Neutrophil (primary cell): ENCODE measurements around the gene TNS4.

ENCODE experiments used
- H3K27ac ChIP-seq: fragments of 200-600 bp; sonication (generic); 2 replicates; pipeline ENCODE4 v1.5.1; 2016; ENCODE audit warnings: mild to moderate bottlenecking, moderate library complexity
- H3K27me3 ChIP-seq: fragments of 200-600 bp; sonication (generic); 2 replicates; pipeline ENCODE4 v1.6.0; 2016; ENCODE audit warnings: mild to moderate bottlenecking
- H3K36me3 ChIP-seq: fragments of 200-600 bp; sonication (generic); 2 replicates; pipeline ENCODE4 v1.5.1; 2017
- H3K4me1 ChIP-seq, 2 experiments: fragments of 200-600 bp in 1 of 2; sonication (generic) in 1 of 2; 1 replicate in 1 of 2; 2 replicates in 1 of 2; pipeline versions ENCODE4 v1.5.1 to v1.6.1; 2013 to 2016; ENCODE audit warnings: low read depth in 1 of 2, low read length in 1 of 2, mild to moderate bottlenecking in 1 of 2, moderate library complexity in 1 of 2; ENCODE audit not compliant: control insufficient read depth in 1 of 2, insufficient read depth in 1 of 2
- H3K4me3 ChIP-seq, 2 experiments: fragments of 200-600 bp in 1 of 2; sonication (generic) in 1 of 2; 1 replicate in 1 of 2; 2 replicates in 1 of 2; pipeline ENCODE4 v1.5.1; 2013 to 2016; ENCODE audit warnings: low read depth in 1 of 2, low read length in 1 of 2, mild to moderate bottlenecking in 1 of 2, moderate library complexity in 1 of 2
- H3K9me3 ChIP-seq: fragments of 200-600 bp; sonication (generic); 2 replicates; pipeline ENCODE4 v1.5.1; 2016
- CTCF ChIP-seq: fragments of 200-600 bp; sonication (generic); IDR thresholded peaks from 2 replicates; pipeline ENCODE4 v1.5.1; 2016; ENCODE audit warnings: antibody characterized with exemption

The TNS4 gene

GRCh38 chr17:40522250-40522960 is 21.0 kb upstream of the TNS4 start:
- Histone ChIP-seq H3K9me3 (no peaks in the 10 kb centered on the region), H3K27me3 (peaks cover 98% of the 10 kb centered on the region), H3K4me3 (no peak overlapping the region), H3K36me3 (no peaks in the 10 kb centered on the region), H3K4me1 (no peaks in the 10 kb centered on the region), H3K27ac (no peak overlapping the region)
- no peak for TF ChIP-seq CTCF

- H3K27ac ChIP-seq: no peak overlapping the region
- H3K4me1 ChIP-seq: no peaks in the 10 kb centered on the region
- no peak overlapping the region for H3K4me3 ChIP-seq
- peaks cover 98% of the 10 kb centered on the region for H3K27me3 ChIP-seq
- no peak for TF ChIP-seq CTCF
- no peaks in the 10 kb centered on the region for H3K36me3 ChIP-seq
- H3K9me3 ChIP-seq: no peaks in the 10 kb centered on the region
Observed at GRCh38 chr17:40520991-40521453, 19.6 kb upstream of the TNS4 start.

DNA sequence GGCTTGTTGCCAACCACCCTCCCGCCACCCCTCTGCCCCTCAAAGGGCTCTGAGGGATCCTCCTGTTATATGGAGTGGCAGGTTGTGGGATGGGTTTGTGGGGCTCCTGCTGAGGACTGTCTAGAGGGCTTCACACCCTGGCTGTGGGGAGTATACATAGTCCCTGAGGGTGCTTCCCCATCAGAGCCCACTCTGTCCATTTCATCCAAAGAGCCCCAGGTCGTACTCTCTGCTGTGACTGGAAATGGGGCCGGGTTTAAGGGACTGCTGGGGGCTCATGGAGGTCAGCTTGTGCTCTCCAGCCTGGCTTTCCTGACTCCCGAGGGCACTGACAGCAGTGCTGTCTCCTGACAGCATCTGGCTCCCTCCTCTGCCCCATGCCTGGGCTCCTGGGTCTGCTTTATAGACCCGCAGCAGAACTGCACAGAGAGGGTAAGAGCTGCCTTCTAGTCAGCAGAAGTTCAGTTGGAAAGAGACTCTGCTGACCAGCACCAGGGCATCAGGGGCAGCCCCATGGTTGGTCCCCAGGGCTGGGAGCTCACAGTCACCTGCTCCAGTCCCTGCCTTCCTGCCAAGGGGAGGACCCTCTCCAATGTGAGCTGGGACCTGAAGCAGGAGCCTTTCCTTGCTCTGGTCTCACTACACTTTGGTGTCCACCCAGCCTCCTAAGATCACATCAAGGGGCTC is 17.8 kb upstream of the TNS4 start:
- Histone ChIP-seq H3K9me3 (no peaks in the 10 kb centered on the region), H3K27ac (no peak overlapping the region), H3K36me3 (no peaks in the 10 kb centered on the region), H3K27me3 (peaks cover 98% of the 10 kb centered on the region), H3K4me3 (no peak overlapping the region), H3K4me1 (no peaks in the 10 kb centered on the region)
- no peak for TF ChIP-seq CTCF

GRCh38 chr17:40518401-40519088 is 17.1 kb upstream of the TNS4 start:
- no peaks in the 10 kb centered on the region for H3K4me1 ChIP-seq
- no peaks in the 10 kb centered on the region for H3K36me3 ChIP-seq
- TF ChIP-seq CTCF: no peak
- peaks cover 98% of the 10 kb centered on the region for H3K27me3 ChIP-seq
- H3K4me3 ChIP-seq: no peak overlapping the region
- no peak overlapping the region for H3K27ac ChIP-seq
- H3K9me3 ChIP-seq: no peaks in the 10 kb centered on the region

DNA sequence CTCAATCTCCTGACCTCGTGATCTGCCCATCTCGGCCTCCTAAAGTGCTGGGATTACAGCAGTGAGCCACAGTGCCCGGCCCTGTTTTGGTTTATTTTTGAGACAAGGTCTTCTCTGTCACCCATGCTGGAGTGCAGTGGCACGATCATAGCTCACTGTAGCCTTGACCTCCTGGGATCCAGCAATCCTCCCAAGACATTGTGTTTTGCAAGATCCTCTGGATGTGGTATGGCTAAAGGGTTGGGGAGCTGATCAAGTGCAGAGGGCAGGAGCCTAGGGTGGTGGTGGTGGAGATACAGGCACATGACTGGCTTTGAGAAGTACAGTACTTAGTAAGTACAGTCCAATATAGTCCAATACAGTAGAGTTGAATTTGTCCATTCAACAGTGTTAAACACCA is 16.6 kb upstream of the TNS4 start:
- H3K27ac ChIP-seq: no peak overlapping the region
- no peaks in the 10 kb centered on the region for H3K4me1 ChIP-seq
- no peaks in the 10 kb centered on the region for H3K36me3 ChIP-seq
- no peak overlapping the region for H3K4me3 ChIP-seq
- no peaks in the 10 kb centered on the region for H3K9me3 ChIP-seq
- no peak for TF ChIP-seq CTCF
- H3K27me3 ChIP-seq: peaks cover 98% of the 10 kb centered on the region
